SK-N-SH treated with all-trans-retinoic acid at 6 μM for 48 hours (cell line): ENCODE measurements around the gene OGFOD3.

Source experiments
- ATAC-seq: fragments of 200-7000 bp; cut with Tn5 transposase; 3 replicates; pipeline ENCODE4 v1.9.1; 2020; ENCODE audit warnings: mild to moderate bottlenecking, moderate library complexity
- BACH2 ChIP-seq: fragments of 250-450 bp; sonication (Bioruptor Pico); IDR thresholded peaks from 2 replicates; pipeline ENCODE4 v1.9.0; 2021; ENCODE audit warnings: mild to moderate bottlenecking, borderline replicate concordance
- CSDC2 ChIP-seq: fragments of 250-450 bp; sonication (Bioruptor Pico); IDR thresholded peaks from 2 replicates; pipeline ENCODE4 v1.5.0; 2020; ENCODE audit warnings: mild to moderate bottlenecking, moderate library complexity
- ISL1 ChIP-seq: fragments of 250-450 bp; sonication (Bioruptor Pico); IDR thresholded peaks from 2 replicates; pipeline ENCODE4 v2.1.2; 2022; ENCODE audit warnings: mild to moderate bottlenecking, moderate library complexity
- OSR1 ChIP-seq: fragments of 250-450 bp; sonication (Bioruptor Pico); IDR thresholded peaks from 2 replicates; pipeline ENCODE4 v1.8.0; 2022; ENCODE audit warnings: moderate library complexity, mild to moderate bottlenecking, inconsistent platforms
- PPARA ChIP-seq: fragments of 250-450 bp; sonication (Bioruptor Pico); IDR thresholded peaks from 2 replicates; pipeline ENCODE4 v1.5.0; 2020; ENCODE audit warnings: mild to moderate bottlenecking, borderline replicate concordance
- RARB ChIP-seq: fragments of 250-450 bp; sonication (Bioruptor Pico); IDR thresholded peaks from 2 replicates; pipeline ENCODE4 v1.8.0; 2021; ENCODE audit warnings: mild to moderate bottlenecking, moderate library complexity
- SNAI2 ChIP-seq: fragments of 250-450 bp; sonication (Bioruptor Pico); IDR thresholded peaks from 2 replicates; pipeline ENCODE4 v1.5.0; 2020; ENCODE audit warnings: mild to moderate bottlenecking, moderate library complexity
- TCF4 ChIP-seq: fragments of 250-450 bp; sonication (Bioruptor Pico); IDR thresholded peaks from 2 replicates; pipeline ENCODE4 v1.8.0; 2021; ENCODE audit warnings: mild to moderate bottlenecking, moderate library complexity, borderline replicate concordance
- ZC3H10 ChIP-seq: fragments of 250-450 bp; sonication (Bioruptor Pico); IDR thresholded peaks from 2 replicates; pipeline ENCODE4 v1.5.1; 2021; ENCODE audit warnings: mild to moderate bottlenecking, moderate library complexity
- ZFP30 ChIP-seq: fragments of 450-650 bp; formaldehyde crosslinking; IDR thresholded peaks from 2 replicates; pipeline ENCODE4 v1.5.0; 2022; ENCODE audit warnings: mild to moderate bottlenecking, moderate library complexity
- ZNF70 ChIP-seq: fragments of 450-650 bp; formaldehyde crosslinking; IDR thresholded peaks from 2 replicates; pipeline ENCODE4 v1.5.0; 2020; ENCODE audit warnings: mild to moderate bottlenecking, moderate library complexity
- ZNF8 ChIP-seq: fragments of 450-650 bp; formaldehyde crosslinking; IDR thresholded peaks from 2 replicates; pipeline ENCODE4 v1.5.0; 2020; ENCODE audit warnings: mild to moderate bottlenecking, moderate library complexity
- TF ChIP-seq, protein P1 (sequence below): fragments of 250-450 bp; sonication (Bioruptor Pico); IDR thresholded peaks from 2 replicates; pipeline ENCODE4 v1.5.0; 2020; ENCODE audit warnings: mild to moderate bottlenecking, moderate library complexity
- TF ChIP-seq, protein P2 (sequence below): fragments of 250-450 bp; sonication (Bioruptor Pico); IDR thresholded peaks from 2 replicates; pipeline ENCODE4 v1.8.0; 2020; ENCODE audit warnings: mild to moderate bottlenecking, moderate library complexity, borderline replicate concordance
- TF ChIP-seq, protein P3 (sequence below): fragments of 250-450 bp; sonication (Bioruptor Pico); IDR thresholded peaks from 2 replicates; pipeline ENCODE4 v1.8.0; 2021; ENCODE audit warnings: low read depth, mild to moderate bottlenecking, moderate library complexity, borderline replicate concordance
- TF ChIP-seq, protein P4 (sequence below): fragments of 250-450 bp; sonication (Bioruptor Pico); IDR thresholded peaks from 2 replicates; pipeline ENCODE4 v1.5.1; 2021; ENCODE audit warnings: mild to moderate bottlenecking, moderate library complexity

Gene OGFOD3, protein sequence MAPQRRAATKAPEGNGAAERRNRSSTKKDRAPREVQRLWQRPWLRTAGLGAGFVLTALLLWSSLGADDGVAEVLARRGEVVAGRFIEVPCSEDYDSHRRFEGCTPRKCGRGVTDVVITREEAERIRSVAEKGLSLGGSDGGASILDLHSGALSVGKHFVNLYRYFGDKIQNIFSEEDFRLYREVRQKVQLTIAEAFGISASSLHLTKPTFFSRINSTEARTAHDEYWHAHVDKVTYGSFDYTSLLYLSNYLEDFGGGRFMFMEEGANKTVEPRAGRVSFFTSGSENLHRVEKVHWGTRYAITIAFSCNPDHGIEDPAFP

DNA sequence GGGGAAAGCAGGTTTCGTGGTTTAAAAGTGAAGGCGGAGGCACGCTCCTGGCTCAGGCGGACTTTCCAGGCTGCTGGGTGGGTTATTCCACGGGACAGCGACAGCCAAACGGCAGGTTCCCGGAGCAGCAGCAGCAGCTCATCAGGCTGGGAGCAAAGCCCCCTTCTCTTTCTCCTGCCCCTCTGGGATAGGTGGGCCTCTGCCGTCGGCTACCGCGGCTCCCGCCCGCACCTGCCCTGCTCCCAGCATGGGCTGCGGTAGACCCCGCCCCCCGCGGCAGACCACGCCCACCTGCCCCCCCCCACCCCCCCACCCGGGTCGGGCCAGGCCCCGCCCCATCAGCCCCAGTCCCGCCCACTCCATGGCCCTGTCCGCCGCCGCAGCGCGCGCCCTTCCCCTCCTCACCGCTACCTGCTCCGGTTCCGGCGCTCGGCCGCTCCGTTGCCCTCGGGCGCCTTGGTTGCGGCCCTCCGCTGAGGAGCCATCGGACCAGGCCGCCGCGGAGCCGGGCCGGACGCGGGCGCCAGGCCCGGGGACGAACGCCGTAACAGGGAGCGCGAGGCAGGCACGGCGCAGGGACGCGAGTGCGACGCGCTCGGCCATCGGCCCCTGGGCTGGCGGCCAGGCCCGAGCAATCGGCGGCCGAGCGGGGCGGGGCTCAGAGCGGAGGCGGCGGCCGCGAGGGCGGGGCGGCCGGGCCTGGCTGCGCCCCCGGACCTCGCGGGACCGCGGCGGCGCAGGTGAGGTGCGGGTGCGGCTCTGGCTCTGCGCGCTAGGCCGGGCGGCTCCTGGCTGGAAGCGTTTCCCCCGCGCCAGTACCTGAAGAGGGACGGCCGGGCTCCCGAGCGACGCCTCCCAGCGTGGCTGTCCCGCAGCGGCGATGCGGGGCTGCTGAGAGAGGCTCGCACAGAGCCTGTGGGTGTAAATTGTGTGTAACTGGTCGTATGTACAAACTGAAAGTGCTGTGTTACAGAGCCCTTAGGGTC lies at the start of gene OGFOD3, which contains the start of gene HEXD:
Gene OGFOD3 (minus strand): TSS at position 586 of the 986 bp plus-strand sequence. CDS start 101 bp downstream, at position 485.
Gene HEXD (plus strand): TSS at position 347 of the 986 bp plus-strand sequence. CDS start 1,453 bp downstream, outside the sequence.
- TF ChIP-seq, protein P1, sequence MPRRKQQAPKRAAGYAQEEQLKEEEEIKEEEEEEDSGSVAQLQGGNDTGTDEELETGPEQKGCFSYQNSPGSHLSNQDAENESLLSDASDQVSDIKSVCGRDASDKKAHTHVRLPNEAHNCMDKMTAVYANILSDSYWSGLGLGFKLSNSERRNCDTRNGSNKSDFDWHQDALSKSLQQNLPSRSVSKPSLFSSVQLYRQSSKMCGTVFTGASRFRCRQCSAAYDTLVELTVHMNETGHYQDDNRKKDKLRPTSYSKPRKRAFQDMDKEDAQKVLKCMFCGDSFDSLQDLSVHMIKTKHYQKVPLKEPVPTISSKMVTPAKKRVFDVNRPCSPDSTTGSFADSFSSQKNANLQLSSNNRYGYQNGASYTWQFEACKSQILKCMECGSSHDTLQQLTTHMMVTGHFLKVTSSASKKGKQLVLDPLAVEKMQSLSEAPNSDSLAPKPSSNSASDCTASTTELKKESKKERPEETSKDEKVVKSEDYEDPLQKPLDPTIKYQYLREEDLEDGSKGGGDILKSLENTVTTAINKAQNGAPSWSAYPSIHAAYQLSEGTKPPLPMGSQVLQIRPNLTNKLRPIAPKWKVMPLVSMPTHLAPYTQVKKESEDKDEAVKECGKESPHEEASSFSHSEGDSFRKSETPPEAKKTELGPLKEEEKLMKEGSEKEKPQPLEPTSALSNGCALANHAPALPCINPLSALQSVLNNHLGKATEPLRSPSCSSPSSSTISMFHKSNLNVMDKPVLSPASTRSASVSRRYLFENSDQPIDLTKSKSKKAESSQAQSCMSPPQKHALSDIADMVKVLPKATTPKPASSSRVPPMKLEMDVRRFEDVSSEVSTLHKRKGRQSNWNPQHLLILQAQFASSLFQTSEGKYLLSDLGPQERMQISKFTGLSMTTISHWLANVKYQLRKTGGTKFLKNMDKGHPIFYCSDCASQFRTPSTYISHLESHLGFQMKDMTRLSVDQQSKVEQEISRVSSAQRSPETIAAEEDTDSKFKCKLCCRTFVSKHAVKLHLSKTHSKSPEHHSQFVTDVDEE (CRISPR knock-in tag): 0 out of 2 replicates have a peak, but pooled peaks have one; percentile 23
- no peak; the same call in 1 of the 2 replicates for TF ChIP-seq BACH2
- TF ChIP-seq SNAI2 (CRISPR knock-in tag): peak; percentile 78; the same call in 1 of the 2 replicates
- 0 out of 2 replicates have a peak, but pooled peaks have one; percentile 49 for TF ChIP-seq CSDC2 (CRISPR knock-in tag)
- peak; percentile 85 for ATAC-seq

DNA sequence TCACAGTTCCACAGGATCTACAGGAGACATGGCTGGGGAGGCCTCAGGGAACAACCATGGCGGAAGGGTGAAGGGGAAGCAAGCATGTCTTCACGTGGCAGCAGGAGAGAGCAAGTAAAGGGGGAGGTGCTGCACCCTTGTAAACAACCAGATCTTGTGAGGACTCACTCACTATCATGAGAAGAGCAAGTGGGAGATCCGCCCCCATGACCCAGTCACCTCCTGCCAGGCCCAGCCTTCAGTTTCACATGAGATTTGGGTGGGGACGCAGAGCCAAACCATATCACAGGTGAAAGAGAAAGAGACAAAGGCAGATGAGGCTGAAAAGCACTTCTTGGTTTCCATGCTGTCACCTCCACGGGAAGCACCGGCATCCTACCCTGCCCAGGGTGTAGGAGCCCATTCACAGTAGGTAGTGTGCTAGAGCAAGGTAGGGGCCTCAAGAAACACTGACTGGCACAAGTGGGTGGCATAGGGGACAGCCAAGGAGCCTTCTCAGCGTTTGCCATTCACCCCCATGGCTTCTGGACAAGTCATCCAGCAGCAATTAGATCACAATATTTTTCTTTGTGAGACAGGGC lies 46.7 kb upstream of the OGFOD3 start:
- ATAC-seq: no peak
- TF ChIP-seq PPARA: no peak
- no peak for TF ChIP-seq OSR1 (CRISPR knock-in tag)
- TF ChIP-seq, protein P2, sequence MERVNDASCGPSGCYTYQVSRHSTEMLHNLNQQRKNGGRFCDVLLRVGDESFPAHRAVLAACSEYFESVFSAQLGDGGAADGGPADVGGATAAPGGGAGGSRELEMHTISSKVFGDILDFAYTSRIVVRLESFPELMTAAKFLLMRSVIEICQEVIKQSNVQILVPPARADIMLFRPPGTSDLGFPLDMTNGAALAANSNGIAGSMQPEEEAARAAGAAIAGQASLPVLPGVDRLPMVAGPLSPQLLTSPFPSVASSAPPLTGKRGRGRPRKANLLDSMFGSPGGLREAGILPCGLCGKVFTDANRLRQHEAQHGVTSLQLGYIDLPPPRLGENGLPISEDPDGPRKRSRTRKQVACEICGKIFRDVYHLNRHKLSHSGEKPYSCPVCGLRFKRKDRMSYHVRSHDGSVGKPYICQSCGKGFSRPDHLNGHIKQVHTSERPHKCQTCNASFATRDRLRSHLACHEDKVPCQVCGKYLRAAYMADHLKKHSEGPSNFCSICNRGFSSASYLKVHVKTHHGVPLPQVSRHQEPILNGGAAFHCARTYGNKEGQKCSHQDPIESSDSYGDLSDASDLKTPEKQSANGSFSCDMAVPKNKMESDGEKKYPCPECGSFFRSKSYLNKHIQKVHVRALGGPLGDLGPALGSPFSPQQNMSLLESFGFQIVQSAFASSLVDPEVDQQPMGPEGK (CRISPR knock-in tag): no peak
- no peak for TF ChIP-seq ISL1 (CRISPR knock-in tag)
- TF ChIP-seq, protein P3, sequence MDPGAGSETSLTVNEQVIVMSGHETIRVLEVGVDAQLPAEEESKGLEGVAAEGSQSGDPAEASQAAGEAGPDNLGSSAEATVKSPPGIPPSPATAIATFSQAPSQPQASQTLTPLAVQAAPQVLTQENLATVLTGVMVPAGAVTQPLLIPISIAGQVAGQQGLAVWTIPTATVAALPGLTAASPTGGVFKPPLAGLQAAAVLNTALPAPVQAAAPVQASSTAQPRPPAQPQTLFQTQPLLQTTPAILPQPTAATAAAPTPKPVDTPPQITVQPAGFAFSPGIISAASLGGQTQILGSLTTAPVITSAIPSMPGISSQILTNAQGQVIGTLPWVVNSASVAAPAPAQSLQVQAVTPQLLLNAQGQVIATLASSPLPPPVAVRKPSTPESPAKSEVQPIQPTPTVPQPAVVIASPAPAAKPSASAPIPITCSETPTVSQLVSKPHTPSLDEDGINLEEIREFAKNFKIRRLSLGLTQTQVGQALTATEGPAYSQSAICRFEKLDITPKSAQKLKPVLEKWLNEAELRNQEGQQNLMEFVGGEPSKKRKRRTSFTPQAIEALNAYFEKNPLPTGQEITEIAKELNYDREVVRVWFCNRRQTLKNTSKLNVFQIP (CRISPR knock-in tag): no peak
- TF ChIP-seq ZNF8 (CRISPR knock-in tag): no peak
- TF ChIP-seq, protein P1 (CRISPR knock-in tag): no peak
- TF ChIP-seq, protein P4, sequence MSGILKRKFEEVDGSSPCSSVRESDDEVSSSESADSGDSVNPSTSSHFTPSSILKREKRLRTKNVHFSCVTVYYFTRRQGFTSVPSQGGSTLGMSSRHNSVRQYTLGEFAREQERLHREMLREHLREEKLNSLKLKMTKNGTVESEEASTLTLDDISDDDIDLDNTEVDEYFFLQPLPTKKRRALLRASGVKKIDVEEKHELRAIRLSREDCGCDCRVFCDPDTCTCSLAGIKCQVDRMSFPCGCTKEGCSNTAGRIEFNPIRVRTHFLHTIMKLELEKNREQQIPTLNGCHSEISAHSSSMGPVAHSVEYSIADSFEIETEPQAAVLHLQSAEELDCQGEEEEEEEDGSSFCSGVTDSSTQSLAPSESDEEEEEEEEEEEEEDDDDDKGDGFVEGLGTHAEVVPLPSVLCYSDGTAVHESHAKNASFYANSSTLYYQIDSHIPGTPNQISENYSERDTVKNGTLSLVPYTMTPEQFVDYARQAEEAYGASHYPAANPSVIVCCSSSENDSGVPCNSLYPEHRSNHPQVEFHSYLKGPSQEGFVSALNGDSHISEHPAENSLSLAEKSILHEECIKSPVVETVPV (CRISPR knock-in tag): no peak
- no peak for TF ChIP-seq ZNF70 (CRISPR knock-in tag)
- no peak for TF ChIP-seq ZC3H10 (CRISPR knock-in tag)
- no peak for TF ChIP-seq RARB (CRISPR knock-in tag)

DNA sequence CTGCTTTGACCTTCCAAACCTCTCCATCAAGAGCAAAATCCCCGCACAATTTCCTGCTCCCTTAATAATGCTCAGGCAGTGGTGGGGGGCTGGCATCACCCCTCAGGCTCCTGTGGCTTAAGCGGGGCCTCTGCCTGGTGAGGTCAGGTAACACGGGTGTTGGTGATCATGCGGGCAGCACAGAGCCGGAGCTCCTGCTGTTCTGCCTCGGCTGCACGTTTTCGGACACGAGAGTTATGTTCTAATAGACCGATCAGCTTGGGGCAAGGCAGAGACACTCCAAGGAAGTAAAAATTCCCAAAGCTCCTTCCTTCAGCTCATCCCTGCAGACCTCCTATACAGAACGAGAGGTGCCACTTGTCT lies 46.2 kb upstream of the OGFOD3 start:
- ATAC-seq: no peak
- TF ChIP-seq ZNF70 (CRISPR knock-in tag): no peak
- TF ChIP-seq, protein P2 (CRISPR knock-in tag): no peak
- TF ChIP-seq ZFP30 (CRISPR knock-in tag): no peak
- no peak for TF ChIP-seq CSDC2 (CRISPR knock-in tag)
- TF ChIP-seq, protein P4 (CRISPR knock-in tag): no peak
- no peak for TF ChIP-seq PPARA
- TF ChIP-seq TCF4 (CRISPR knock-in tag): no peak
- TF ChIP-seq, protein P3 (CRISPR knock-in tag): no peak
